HG02870 (cell line): ENCODE measurements around the gene ZNF277.

Experiments
- ATAC-seq: cut with Tn5 transposase; IDR thresholded peaks from one replicate; pipeline ENCODE4 v1.9.1; 2021; ENCODE audit warnings: mild to moderate bottlenecking, moderate library complexity; ENCODE audit not compliant: unreplicated experiment

The ZNF277 gene

GRCh38 chr7:112338786-112339185 lies 132.3 kb downstream of the ZNF277 start:
- no peak for ATAC-seq

GRCh38 chr7:112341464-112341863 lies 135.0 kb downstream of the ZNF277 start:
- no peak for ATAC-seq

GRCh38 chr7:112346381-112347060 lies 140.0 kb downstream of the ZNF277 start:
- ATAC-seq: no peak

- ATAC-seq: no peak
Measured at GRCh38 chr7:112347088-112347487, 140.6 kb downstream of the ZNF277 start.

GRCh38 chr7:112350585-112350984 lies 144.1 kb downstream of the ZNF277 start:
- ATAC-seq: no peak

GRCh38 chr7:112356596-112356995 lies 150.1 kb downstream of the ZNF277 start:
- ATAC-seq: no peak

DNA sequence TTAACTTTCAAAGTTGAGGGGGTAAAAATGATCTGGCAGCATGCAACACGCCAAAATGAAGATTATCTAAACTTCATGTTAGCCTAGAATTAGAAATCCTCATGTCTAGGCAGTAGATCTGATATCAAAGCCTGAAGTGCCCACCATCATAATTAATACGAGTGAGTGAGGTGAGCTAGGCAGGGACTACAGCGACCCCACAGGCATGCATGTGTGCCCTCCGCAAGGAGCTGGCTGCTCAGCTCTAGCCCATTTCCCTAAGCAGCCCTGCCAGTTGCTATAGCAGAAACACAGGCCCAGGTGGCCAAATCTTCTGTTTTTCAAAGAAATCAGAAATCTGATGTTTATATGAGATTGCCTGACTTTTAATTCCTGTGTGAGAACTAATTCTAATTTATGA lies 150.6 kb downstream of the ZNF277 start:
- ATAC-seq: no peak

DNA sequence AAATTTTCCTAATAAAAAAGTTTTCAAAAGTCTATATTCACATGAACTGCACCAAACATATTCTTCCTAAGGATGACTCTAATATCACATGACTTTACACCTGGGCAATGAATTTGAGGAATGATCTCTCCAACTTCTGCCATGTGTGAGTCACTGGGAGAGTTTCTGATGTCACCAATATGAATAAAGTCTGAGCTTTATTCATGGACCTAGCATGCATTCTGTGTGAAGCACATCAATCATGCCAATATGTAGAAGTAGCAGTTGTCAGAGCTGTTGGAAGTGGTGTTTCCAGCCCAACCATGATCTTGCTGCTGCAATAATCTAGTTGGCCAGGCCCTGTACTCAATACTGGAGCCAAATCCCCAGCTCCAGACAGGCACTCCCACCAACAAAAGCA lies 152.0 kb downstream of the ZNF277 start:
- ATAC-seq: no peak

GRCh38 chr7:112359086-112359485 lies 152.6 kb downstream of the ZNF277 start:
- no peak for ATAC-seq

DNA sequence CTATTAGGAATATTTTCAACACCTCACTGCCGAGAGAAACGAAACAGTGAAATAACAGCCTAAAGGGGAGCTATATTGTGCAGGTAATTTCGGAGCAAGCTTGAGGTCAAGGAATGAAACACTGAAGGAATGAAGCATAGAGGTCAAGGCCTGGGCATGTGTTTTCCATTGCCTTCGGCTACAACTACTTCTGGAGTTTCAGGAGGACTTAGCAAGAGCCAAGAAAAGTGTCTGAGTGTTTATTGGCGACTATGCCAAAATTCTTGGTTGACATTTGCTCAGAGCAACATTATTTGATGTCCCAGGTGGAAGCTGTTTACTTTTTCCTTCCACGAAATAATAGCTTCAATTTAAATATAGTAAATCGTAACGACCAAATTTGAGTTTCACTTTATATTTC lies 154.2 kb downstream of the ZNF277 start:
- no peak for ATAC-seq

DNA sequence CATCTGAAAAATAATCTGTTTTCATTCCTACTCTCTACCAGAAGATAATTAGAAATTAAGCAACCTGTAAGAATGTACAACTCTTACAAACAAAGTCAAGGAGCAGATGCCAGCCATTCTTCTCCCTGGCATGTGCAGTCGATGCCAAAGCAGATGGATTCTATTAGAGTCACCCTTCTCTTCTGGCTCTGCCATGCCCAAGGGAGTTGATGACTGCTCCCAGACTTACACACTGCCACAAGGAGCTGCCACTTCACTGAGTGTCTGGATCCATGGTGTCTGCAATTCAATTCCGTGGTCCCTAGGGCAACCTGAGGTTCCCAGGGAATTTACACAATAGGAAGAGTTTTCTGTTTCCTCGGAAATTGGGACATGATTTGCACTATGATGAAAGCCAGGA lies 154.7 kb downstream of the ZNF277 start:
- ATAC-seq: no peak

DNA sequence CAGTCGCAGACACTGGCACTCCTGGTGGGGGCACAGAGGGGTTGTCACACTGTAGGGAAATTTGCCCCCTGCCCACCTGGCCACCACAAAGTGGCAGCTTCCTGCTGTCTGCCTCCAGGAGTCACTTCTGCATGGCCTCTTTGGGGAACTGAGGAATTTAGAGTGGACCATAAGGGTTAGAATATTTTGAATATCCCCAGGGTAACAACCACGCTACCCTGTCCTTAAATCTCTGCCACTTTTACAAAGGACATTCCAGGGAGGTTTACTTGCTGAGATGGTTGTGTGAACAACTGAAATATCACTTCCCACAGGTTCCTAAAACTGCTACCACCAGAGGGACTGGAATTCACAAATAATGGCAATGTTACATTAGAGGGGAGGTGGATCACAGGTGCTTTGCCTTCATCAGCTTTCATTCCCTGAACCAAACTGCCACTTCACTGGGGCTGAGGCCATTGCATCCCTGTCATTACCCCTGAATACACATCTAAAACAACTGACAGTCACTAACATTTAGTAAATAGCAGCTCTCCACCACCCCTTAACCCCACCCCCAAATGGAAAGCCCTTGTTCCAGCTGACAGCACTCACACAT lies 155.7 kb downstream of the ZNF277 start:
- no peak for ATAC-seq

GRCh38 chr7:112362731-112363131 lies 156.2 kb downstream of the ZNF277 start:
- ATAC-seq: no peak

GRCh38 chr7:112364388-112364787 lies 157.9 kb downstream of the ZNF277 start:
- no peak for ATAC-seq

DNA sequence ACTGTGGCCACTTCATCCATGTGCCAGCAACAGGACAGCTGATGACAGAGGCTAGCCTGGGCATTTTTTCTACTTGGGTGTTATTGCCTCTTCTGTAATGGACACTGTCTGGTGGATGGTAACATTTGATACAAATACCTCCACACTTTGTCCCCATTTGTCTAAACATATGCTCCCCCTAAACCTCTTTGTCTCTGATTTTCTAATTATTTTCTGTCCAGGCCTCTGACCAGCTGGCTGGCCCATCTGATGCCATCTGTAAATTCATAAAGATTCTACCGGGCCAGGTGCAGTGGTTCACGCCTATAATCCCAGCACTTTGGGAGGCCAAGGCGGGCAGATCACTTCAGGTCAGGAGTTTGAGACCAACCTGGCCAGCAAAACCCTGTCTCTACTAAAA lies 159.1 kb downstream of the ZNF277 start:
- ATAC-seq: no peak

DNA sequence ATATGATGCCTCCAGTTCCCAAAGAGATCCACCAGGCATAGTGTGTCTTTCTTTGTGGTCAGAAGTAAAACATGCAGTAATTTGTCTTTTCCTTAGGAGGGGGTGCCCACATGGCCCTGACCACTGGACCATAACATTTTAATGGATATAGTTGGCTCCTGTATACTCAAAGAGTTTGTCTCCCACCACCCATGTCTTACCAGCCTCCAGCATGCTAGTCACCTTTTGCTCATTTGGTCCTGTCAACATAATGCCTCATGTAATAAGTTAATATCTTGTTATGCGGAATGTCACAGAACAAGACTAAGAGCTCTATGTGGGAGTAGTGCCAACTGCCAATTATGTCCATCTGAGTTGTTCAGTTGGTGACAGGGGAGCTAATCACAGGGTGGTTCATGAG lies 160.4 kb downstream of the ZNF277 start:
- ATAC-seq: no peak

DNA sequence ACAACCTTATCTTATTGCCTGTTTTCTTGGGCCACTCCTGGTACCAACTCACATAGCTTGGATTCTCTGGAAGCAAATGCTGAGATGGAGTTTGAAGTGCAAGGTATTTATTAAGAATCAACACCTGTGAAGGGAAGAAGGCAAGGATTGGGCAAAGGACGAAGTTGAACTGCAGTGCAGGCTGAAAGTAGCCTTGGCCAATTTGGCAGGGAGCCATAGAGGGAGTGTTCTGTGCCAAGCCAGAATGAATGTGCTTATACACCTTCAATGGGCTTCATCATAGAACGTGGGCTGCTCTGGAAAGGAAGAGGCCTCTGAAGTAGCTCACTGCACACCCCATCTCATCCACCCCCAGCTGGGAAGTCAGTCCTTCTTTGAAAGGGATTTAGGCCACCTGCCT lies 163.9 kb downstream of the ZNF277 start:
- ATAC-seq: no peak

GRCh38 chr7:112371701-112372100 lies 165.2 kb downstream of the ZNF277 start:
- ATAC-seq: no peak

GRCh38 chr7:112372101-112372500 lies 165.6 kb downstream of the ZNF277 start:
- no peak for ATAC-seq

- ATAC-seq: no peak
Measured at GRCh38 chr7:112377593-112377992, 171.1 kb downstream of the ZNF277 start.

DNA sequence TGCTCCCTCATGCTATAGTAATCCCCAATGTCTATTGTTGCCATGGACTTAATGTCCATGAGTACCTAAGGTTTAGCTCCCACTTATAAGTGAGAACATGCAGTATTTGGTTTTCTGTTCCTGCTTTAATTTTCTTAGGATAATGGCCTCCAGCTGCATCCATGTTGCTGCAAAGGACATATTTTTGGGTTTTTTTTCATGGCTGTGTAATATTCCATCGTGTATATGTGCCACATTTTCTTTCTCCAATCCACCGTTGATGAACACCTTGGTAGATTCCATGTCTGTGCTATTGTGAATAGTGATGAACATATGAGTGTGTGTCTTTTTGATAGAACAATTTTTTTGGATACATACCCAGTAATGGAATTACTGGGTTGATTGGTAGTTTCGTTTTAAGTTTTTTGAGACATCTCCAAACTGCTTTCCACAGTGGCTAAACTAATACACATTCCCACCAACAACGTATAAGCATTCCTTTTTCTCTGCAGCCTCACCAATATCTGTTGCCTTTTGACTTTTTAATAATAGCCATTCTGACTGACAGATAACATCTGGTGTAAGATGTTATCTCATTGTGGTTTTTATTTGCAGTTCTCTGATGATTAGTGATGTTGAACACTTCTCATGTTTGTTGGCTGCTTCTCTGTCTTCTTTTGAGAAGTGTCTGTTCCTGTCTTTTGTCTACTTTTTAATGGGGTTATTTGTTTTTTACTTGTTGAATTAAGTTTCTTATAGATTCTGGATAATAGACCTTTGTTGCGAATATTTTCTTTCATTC lies 175.0 kb downstream of the ZNF277 start:
- no peak for ATAC-seq
